NCI-H128 (cell line): ENCODE results near the gene KCNT1.
"Not testable (repeated sequence)": the region's sequence is repeated elsewhere in the genome, so short reads cannot be mapped to it uniquely, and the experiment has no call there.

ENCODE experiments used
- DNase-seq: peaks from one replicate; lab custom pipeline; 2025; ENCODE audit not compliant: unreplicated experiment; lab: John Stamatoyannopoulos, UW

Gene KCNT1

GRCh38 chr9:135672786-135673185, 29.2 kb upstream of the KCNT1 start:
- DNase-seq = not testable (repeated sequence)

DNA sequence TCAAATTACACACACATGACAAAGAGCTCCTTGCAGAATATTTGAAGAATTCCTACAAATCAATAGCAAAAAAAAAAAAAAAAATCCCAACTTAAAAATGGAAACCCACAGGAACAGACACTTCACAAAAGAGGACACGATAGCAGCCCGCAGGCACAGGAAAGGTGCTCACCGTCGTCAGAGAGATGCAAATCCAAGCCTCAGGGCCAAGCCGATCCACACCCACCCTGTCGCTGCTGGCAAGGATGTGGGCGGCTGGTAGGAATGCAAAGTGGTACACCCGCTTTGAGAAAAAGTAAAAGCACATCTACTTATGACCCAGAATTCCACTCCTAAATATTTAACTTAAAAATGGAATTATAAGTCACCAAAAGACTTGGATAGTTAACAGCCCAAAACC, 28.0 kb upstream of the KCNT1 start:
- DNase-seq = no peak

DNA sequence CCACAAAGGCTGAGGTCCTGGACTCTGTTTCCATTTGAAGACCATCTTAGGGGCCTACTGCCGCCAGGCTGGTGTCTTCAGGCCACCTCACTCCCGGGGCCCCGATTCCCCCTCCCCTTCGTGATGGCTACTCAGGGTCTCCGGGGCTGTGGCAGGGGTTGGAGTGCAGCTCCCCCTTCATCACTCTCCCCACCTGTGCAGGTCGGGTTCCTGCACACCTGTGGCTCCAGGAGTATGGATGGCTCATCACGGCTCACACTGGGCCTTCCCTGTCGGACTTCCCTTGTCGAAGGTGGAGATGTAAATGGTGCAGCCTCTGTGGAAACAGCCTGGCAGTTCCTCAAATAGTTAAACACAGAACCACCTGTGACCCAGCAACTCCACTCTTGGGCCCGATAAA, 27.0 kb upstream of the KCNT1 start:
- no peak for DNase-seq

DNA sequence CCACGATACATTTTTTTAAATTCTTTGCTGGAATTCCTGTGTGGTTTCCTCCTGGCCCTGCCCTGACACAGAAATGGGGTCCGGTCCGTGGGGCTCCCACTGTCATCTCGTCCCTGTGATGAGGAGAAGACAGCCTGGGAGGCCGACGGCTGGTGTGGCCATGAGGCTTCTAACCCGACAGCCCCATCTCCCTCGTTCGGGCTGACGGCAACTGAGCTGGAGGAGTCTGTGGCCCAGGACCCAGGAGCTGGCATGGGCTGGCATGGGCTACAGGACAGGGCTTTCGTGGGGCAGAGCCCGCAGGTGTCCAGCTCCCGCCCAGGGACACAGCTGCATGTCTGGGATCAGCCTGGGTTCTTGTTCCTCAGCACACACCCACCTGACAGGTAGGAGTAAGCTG, 25.1 kb upstream of the KCNT1 start:
- no peak for DNase-seq

GRCh38 chr9:135677641-135678168, 24.3 kb upstream of the KCNT1 start:
- no peak for DNase-seq

GRCh38 chr9:135678236-135679017, 23.6 kb upstream of the KCNT1 start:
- DNase-seq = no peak

GRCh38 chr9:135680056-135680455, 21.9 kb upstream of the KCNT1 start:
- no peak for DNase-seq

- no peak for DNase-seq
These were observed 20.8 kb upstream of the KCNT1 start for GRCh38 chr9:135681161-135681560.

GRCh38 chr9:135683401-135684034, 18.5 kb upstream of the KCNT1 start:
- no peak for DNase-seq

DNA sequence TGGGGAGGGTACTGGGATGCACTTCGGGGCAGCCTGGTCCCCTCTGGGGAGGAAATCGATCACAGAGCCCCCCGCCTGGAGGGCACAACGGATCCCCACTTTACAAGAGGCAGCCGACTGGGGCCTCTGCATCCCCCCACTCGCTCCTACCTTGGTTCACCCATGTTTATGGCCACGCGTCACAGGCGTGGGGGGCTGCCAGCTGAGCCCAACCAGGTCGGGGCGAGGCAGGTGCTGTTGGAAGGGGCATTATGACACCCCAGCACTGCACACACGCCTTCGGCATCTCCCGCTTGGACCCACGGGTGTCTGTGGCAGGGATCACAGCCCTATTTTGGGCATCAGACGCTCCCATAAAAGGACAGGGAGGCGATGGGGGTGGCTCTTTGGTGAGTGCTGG, 17.3 kb upstream of the KCNT1 start:
- DNase-seq = no peak

DNA sequence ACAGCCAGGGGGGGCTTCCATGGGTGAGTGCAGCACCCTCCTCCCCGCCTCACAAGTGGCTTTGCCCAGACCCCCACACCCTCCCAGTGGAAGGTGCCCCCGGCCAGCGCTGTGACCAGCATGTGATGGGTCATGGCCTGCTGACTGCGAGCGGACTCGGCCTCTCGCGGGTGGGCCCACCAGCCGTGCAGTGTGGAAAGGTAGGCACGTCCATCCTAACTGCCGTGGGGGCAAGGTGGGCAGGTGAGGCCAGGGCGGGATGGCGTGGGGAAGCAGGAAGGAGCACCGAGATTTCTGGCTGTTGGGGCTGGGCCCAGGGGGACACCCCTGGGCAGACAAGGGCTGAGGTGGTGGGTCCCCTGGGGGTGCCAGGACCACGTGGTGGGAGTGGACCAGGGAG, 14.8 kb upstream of the KCNT1 start:
- no peak for DNase-seq

DNA sequence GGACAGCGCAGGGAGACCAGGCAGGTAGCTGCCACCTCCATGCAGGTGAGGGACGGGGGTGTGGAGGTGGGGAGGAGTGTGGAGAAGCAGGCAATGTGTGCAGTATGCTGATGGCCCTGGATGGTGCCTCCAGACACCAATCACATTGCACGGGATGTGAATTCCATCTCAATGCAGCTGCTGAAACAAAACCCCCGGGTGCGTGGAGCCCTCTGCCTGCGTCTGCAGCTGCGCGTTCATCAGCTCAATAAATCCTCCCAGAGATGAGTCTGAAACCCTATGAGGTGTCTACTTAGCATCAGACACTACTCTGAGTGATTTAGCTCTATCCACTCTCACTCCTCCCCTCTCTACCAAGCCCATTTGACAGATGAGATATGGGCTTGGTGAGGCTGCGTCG, 13.0 kb upstream of the KCNT1 start:
- DNase-seq = no peak

GRCh38 chr9:135690836-135691570, 11.0 kb upstream of the KCNT1 start:
- no peak for DNase-seq

GRCh38 chr9:135692410-135692809, 9.6 kb upstream of the KCNT1 start:
- DNase-seq = no peak

DNA sequence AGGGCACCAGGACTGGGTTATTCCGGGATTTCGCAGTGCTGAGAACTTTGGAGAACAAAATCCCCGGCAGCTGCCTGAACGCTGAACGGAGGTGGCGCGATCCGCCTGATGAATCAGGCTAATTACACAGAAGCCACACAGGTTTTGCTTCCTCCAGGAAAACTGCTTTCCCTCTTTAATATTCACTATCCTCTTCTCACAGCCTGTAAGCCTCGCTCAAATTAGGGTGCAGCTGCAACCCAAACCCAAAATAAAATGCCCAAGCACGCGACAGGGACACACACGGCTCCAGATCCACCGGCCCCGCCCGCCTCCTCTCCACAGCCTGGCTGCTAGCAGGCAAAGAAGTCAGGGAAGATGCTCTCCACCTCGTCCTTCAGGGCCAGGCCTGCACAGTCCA, 8.7 kb upstream of the KCNT1 start:
- DNase-seq = no peak

DNA sequence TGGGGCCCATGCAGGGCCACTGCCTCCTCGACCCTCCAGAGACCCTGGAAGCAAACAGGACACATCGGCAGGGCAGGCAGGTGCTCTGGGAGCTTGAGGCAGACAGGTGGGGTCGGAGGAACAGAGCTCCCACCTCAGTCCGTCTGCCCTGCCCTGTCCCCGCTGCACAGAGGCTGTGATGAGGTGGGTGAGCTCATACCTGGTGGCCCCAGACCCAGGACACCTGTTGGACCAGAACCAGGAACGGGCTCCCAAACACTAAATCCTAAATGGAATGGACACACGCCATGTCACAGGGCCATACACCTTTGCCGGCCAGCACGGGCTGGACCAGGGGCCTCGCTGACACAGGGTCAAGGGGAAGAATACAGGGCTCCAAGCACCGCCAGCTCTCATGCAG, 8.2 kb upstream of the KCNT1 start:
- DNase-seq = no peak

- no peak for DNase-seq
These were observed 7.6 kb upstream of the KCNT1 start for GRCh38 chr9:135694414-135694813.

- DNase-seq = no peak
These were observed 6.9 kb upstream of the KCNT1 start for GRCh38 chr9:135695036-135695435.

- no peak for DNase-seq
These were observed 6.3 kb upstream of the KCNT1 start for GRCh38 chr9:135695642-135696041.

GRCh38 chr9:135696446-135696845, 5.5 kb upstream of the KCNT1 start:
- no peak for DNase-seq

DNA sequence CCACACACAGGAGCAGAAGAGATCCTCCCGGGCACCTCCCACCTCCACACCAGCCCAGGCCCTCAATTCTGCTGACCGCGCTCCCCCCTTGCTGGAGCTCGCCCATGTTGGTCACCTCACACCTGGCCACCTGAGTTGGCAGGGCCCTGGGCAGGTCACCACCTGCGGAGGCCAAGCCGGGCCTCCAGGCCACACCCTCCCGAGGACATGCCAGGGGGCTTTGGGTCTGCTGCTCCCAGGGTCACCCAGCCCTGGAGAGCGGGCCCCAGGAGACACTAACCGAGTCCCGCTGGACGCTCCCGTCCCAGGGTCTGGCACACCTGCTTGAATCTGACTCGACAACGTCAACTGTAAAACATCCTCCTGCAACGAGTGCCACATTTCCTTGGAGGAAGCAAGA, 4.8 kb upstream of the KCNT1 start:
- DNase-seq = no peak

DNA sequence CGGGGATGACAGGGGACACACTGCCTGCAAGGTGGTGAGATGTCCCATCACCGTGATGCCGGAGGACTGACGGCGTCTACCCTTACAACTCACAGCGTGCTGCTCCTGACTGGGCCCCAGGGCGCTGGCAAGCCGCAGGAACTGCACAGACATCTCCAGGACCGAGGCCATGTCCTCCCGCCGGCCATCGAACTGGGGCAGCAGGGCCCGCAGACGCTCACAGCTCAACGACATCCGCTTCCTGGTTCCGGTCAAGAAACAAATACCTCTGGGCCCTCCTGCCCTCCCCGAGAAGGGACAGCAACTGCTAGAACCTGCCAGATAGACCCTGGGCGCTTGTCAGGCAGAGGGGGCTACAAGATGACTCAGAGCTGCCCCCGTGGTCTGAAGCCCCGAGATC, 3.7 kb upstream of the KCNT1 start:
- DNase-seq = no peak
